Vagina (tissue), 2 donors: ENCODE data around the gene ZNF189. TPM values are rescaled to one million over a fixed set of nuclear protein-coding genes. Genes with fewer than 3 reads are reported as not detected.

Source experiments
- DNase-seq, 2 donors: peaks; one replicate each; pipeline ENCODE4 v3.0.0-alpha.2; 2017; ENCODE audit errors: extremely low spot score in 2 of 2
- H3K27ac ChIP-seq: fragments of 200-600 bp; sonication (generic); one replicate; pipeline ENCODE4 v1.5.1; 2019
- H3K27me3 ChIP-seq: fragments of 200-600 bp; sonication (generic); one replicate; pipeline ENCODE4 v1.5.1; 2019
- H3K36me3 ChIP-seq, 2 donors: fragments of 200-600 bp; sonication (generic); one replicate each; pipeline ENCODE4 v1.5.1; 2017 to 2019
- H3K4me1 ChIP-seq: fragments of 200-600 bp; sonication (generic); one replicate; pipeline ENCODE4 v1.5.1; 2019
- H3K4me3 ChIP-seq, 2 donors: fragments of 200-600 bp; sonication (generic); 1 replicate in 1 of 2; 2 replicates in 1 of 2; pipeline ENCODE4 v1.5.1; 2016 to 2019
- H3K9me3 ChIP-seq: fragments of 200-600 bp; sonication (generic); one replicate; pipeline ENCODE4 v1.5.1; 2019
- POLR2A ChIP-seq, 2 donors: fragments of 450-650 bp; IDR thresholded peaks; one replicate each; pipeline ENCODE4 v1.6.1; 2017; ENCODE audit warnings: antibody characterized with exemption in 2 of 2, mild to moderate bottlenecking in 2 of 2, moderate library complexity in 2 of 2
- POLR2AphosphoS5 ChIP-seq, 2 donors: sonication (generic); formaldehyde crosslinking; IDR thresholded peaks; one replicate each; pipeline ENCODE4 v1.9.0; 2017; ENCODE audit warnings: antibody characterized with exemption in 2 of 2, mild to moderate bottlenecking in 2 of 2, low read depth in 1 of 2; ENCODE audit not compliant: insufficient read depth in 1 of 2
- intact Hi-C: fragments of 100-400 bp; cut with DNase I; formaldehyde crosslinking; loops from one replicate; pipeline ENCODE4 v1.15.1; 2023
- small RNA-seq: library from RNA; depleted of rRNA; stranded (forward); fragments of <200 nt; gene quantifications from one replicate; pipeline ENCODE3, GENCODE V24; 2016
- total RNA-seq: library from RNA; depleted of rRNA; stranded (reverse); fragments of >200 nt; gene quantifications from one replicate; pipeline ENCODE4 v1.2.3, GENCODE V29; 2016
- TF ChIP-seq, protein P1 (sequence below), 3 experiments: fragments of 450-650 bp in 2 of 3; fragments of 200-600 bp in 1 of 3; sonication (generic) in 1 of 3; IDR thresholded peaks; one replicate each; pipeline ENCODE4 v1.5.1; 2017 to 2019; ENCODE audit warnings: antibody characterized with exemption in 3 of 3, mild to moderate bottlenecking in 2 of 3, moderate library complexity in 2 of 3

The ZNF189 gene
- total RNA-seq, 1 donor from 2014 or later, result 12.5 TPM

- H3K9me3 ChIP-seq, result no peaks in the 10 kb centered on the region
- no peaks in the 10 kb centered on the region for H3K27me3 ChIP-seq
- H3K4me1 ChIP-seq, result no peaks in the 10 kb centered on the region
- DNase-seq, result no peak
- TF ChIP-seq, protein P1, sequence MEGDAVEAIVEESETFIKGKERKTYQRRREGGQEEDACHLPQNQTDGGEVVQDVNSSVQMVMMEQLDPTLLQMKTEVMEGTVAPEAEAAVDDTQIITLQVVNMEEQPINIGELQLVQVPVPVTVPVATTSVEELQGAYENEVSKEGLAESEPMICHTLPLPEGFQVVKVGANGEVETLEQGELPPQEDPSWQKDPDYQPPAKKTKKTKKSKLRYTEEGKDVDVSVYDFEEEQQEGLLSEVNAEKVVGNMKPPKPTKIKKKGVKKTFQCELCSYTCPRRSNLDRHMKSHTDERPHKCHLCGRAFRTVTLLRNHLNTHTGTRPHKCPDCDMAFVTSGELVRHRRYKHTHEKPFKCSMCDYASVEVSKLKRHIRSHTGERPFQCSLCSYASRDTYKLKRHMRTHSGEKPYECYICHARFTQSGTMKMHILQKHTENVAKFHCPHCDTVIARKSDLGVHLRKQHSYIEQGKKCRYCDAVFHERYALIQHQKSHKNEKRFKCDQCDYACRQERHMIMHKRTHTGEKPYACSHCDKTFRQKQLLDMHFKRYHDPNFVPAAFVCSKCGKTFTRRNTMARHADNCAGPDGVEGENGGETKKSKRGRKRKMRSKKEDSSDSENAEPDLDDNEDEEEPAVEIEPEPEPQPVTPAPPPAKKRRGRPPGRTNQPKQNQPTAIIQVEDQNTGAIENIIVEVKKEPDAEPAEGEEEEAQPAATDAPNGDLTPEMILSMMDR (IDR thresholded peaks at IDR 0.05), result no peak
- TF ChIP-seq POLR2AphosphoS5 (IDR thresholded peaks at IDR 0.05; ENCODE audit: insufficient read depth in 1 of 2, low read depth in 1 of 2) (no peak), POLR2A (IDR thresholded peaks at IDR 0.05) (no peak)
- H3K4me3 ChIP-seq, result no peak overlapping the region
- no peaks in the 10 kb centered on the region for H3K36me3 ChIP-seq
- no peak overlapping the region for H3K27ac ChIP-seq
- intact Hi-C loops, result no loop called here
Measured at GRCh38 chr9:101453776-101454570, 55.3 kb downstream of the ZNF189 start.

DNA sequence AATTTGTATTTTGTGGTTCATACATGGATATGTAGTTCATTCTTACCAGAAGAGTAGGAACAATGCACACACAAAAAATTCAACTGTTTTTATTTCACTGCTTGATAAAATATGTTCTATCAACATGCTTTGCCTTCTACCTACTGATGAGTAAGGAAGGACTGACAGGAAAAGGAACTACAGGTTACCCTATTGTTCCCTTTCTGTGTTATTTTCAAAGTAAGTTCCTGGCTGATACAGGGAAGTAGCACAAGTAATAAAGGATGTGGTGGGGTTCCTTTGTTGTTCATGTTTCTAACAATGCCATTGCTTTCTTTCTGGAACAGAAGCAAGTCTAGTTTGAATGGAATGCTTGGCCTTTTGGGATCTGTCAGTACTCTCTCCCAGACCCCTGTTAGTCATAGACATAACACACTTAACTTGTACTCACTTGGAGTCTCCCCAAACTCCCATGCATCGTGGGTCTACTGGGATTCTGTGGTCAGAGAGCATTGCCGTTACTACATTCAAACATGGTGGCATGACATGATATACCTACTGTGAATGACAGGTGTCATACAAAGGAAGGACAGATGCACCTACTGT is 57.1 kb downstream of the ZNF189 start:
- no peaks in the 10 kb centered on the region for H3K27me3 ChIP-seq
- H3K4me1 ChIP-seq, result no peaks in the 10 kb centered on the region
- TF ChIP-seq, protein P1 (IDR thresholded peaks at IDR 0.05), result no peak
- TF ChIP-seq POLR2AphosphoS5 (IDR thresholded peaks at IDR 0.05; ENCODE audit: insufficient read depth in 1 of 2, low read depth in 1 of 2), result no peak
- TF ChIP-seq POLR2A (IDR thresholded peaks at IDR 0.05), result no peak
- H3K4me3 ChIP-seq, result no peak overlapping the region
- H3K36me3 ChIP-seq, result no peaks in the 10 kb centered on the region
- H3K27ac ChIP-seq, result no peak overlapping the region
- no peaks in the 10 kb centered on the region for H3K9me3 ChIP-seq
- intact Hi-C loops, result no loop called here
- DNase-seq, result no peak

GRCh38 chr9:101457003-101457402 is 58.4 kb downstream of the ZNF189 start:
- no peak overlapping the region for H3K27ac ChIP-seq
- TF ChIP-seq POLR2AphosphoS5 (IDR thresholded peaks at IDR 0.05; ENCODE audit: insufficient read depth in 1 of 2, low read depth in 1 of 2), result no peak
- no peak for TF ChIP-seq POLR2A (IDR thresholded peaks at IDR 0.05)
- TF ChIP-seq, protein P1 (IDR thresholded peaks at IDR 0.05), result no peak
- no peaks in the 10 kb centered on the region for H3K9me3 ChIP-seq
- DNase-seq, result no peak
- H3K4me1 ChIP-seq, result no peaks in the 10 kb centered on the region
- no peaks in the 10 kb centered on the region for H3K36me3 ChIP-seq
- intact Hi-C loops, result no loop called here
- H3K27me3 ChIP-seq, result no peaks in the 10 kb centered on the region
- no peak overlapping the region for H3K4me3 ChIP-seq

DNA sequence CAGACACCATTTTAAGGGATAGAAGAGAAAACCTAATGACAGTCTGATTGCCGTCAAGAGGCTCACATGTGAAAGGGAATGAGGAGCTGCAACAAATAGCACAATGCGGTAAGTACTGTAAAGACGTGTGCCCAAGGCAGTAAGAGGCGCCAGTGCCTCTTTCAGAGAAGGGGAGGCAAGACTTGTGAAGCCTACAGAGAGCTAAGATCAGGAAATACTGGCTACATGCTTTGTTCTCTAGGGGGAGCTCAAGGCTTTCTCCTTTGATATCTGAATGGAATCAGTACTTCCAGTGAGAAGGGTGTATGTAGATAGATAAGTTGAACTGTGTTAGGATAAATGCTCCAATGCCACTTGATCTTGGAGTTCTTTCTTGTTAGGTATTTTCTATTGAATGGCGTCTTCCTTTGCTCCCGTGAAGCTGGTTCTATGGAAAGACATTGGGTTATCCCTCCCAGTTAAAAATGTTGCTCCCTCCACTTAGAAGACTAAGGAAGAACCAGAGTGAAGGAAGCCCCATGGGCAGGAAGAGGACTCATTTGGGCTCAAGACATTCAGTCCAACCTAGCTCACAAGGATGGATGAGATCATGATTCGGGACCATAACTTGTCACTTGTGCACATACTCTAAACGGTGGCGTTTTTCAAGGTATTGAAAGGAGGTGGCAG is 60.4 kb downstream of the ZNF189 start:
- Histone ChIP-seq H3K4me3 (no peak overlapping the region), H3K36me3 (no peaks in the 10 kb centered on the region), H3K27ac (no peak overlapping the region), H3K27me3 (no peaks in the 10 kb centered on the region), H3K4me1 (no peaks in the 10 kb centered on the region), H3K9me3 (no peaks in the 10 kb centered on the region)
- TF ChIP-seq, protein P1 (IDR thresholded peaks at IDR 0.05), result peak; percentile 49 to 72 (median 61)
- no peak for TF ChIP-seq POLR2A (IDR thresholded peaks at IDR 0.05)
- no peak for DNase-seq
- intact Hi-C loops, result no loop called here

Small RNA genes lying within 50 kb of the gene (small RNA-seq; reads per million reads assigned to genes)
- not detected for gene AL353621.2

Other genes starting within 250 kb of the ZNF189 start
- gene BAAT, start 13.8 kb upstream of the ZNF189 start, total RNA-seq, result not detected
- 8.8 TPM for gene MRPL50, start 233 bp upstream of the ZNF189 start, total RNA-seq
- not detected for gene ALDOB, start 36.9 kb downstream of the ZNF189 start, total RNA-seq
- 22.3 TPM for gene RNF20, start 135.0 kb downstream of the ZNF189 start, total RNA-seq
- not detected for gene PPP3R2, start 196.1 kb downstream of the ZNF189 start, total RNA-seq